Urothelium cell line (cell line): Measurements from ENCODE around the gene PFKP.
"Not testable (repeated sequence)": the region's sequence is repeated elsewhere in the genome, so short reads cannot be mapped to it uniquely, and the experiment has no call there.

ENCODE experiments used
- DNase-seq: peaks from one replicate; pipeline ENCODE4 v3.0.0; 2011; ENCODE audit warnings: low spot score, mixed read lengths
- FAIRE-seq: peaks from 2 replicates; lab custom pipeline; 2011; peaks lifted over from hg19 to GRCh38; lab: Jason Lieb, UNC

Gene PFKP

DNA sequence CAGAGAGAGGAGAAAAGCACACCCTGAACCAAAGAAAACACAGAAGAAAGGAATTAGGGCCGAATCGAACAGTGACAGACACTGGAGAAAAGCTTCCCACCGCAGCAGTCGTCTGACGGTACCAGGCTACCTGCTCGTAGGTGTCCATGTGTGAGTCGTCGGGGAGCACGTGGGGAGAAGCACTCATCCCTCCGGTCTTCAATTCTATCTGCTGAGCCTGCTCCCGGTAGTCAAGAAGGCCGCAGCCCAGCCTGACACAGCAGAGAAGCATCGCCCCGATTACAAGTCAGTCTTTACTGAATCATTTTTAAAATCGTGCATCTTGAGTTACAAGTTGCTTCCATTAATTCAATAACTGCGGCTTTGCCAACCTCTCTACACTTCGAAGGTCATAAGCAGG, 80.7 kb downstream of the PFKP start:
- no peak for DNase-seq

GRCh38 chr10:3148994-3149393, 81.6 kb downstream of the PFKP start:
- FAIRE-seq: no peak
- DNase-seq: no peak

More for the DNA sequence above, 80.7 kb downstream of the PFKP start:
- no peak for FAIRE-seq

DNA sequence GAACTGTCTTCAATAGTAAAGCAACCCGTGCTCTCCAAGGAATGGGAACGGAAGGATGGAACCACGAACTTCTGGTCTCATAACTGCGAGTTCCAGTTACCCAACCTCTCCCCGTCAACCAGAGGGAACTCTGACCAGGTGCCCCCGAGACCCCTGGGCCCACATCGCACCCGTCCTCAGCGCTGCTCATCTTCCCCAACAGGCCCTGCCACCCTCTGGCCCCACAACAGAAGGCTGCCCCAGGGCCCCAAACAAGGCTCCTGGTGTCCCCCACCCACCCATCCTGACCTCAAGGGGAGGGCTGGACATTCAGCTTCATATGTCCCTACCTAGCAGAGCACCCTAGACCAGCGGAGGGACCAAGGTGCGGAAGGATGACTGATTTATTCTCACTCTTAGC, 82.6 kb downstream of the PFKP start:
- FAIRE-seq (no peak), DNase-seq (no peak)

DNA sequence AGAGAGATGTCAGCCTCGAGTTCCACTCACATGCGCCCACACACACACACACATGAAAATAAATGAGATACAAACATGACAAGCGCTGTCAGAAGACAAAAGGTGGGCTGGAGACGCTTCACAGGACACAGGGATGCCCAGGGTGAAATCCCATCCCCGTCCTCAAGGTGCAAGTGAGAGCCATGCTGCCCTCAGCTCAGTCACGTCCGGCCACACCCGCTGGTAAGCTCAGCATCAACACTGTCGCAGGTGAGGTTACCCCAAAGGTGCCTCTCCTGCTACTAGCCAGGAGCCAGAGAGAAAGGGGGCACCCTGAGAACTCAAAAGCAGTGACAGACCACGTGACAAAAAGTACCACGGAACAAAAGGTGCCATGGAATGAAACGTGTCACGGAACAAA, 83.0 kb downstream of the PFKP start:
- FAIRE-seq: no peak
- DNase-seq: no peak

- DNase-seq (no peak), FAIRE-seq (no peak)
Measured at GRCh38 chr10:3150961-3151360, 83.6 kb downstream of the PFKP start.

- FAIRE-seq: no peak
Measured at GRCh38 chr10:3151889-3152565, 84.7 kb downstream of the PFKP start.

DNA sequence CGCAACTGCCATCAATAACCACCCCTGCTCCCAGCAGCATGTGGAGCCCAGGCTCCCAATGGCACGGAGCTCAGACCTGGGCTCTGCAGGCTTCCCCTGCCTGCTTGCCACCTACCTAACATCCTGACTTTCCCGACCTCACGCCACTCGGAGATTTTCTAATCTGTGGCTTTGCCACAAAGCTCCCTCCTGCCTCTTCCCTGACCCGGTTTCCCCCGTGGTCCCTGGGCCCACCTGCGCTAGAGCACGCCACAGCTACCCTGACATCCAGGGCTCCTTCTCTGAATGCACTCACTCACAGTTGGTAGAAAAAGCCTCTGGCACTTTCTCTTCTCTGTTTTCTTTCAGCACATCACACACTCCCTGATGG, 85.2 kb downstream of the PFKP start:
- no peak for FAIRE-seq
- DNase-seq: no peak

More at GRCh38 chr10:3151889-3152565, 84.7 kb downstream of the PFKP start:
- no peak for DNase-seq

- FAIRE-seq (no peak), DNase-seq (no peak)
Measured at GRCh38 chr10:3154666-3155065, 87.3 kb downstream of the PFKP start.

- no peak for FAIRE-seq
Measured at GRCh38 chr10:3159152-3159551, 91.8 kb downstream of the PFKP start.

GRCh38 chr10:3162533-3162932, 95.2 kb downstream of the PFKP start:
- DNase-seq (no peak), FAIRE-seq (no peak)

More at GRCh38 chr10:3159152-3159551, 91.8 kb downstream of the PFKP start:
- DNase-seq: no peak

- DNase-seq: no peak
- no peak for FAIRE-seq
Measured at GRCh38 chr10:3163879-3164278, 96.5 kb downstream of the PFKP start.

DNA sequence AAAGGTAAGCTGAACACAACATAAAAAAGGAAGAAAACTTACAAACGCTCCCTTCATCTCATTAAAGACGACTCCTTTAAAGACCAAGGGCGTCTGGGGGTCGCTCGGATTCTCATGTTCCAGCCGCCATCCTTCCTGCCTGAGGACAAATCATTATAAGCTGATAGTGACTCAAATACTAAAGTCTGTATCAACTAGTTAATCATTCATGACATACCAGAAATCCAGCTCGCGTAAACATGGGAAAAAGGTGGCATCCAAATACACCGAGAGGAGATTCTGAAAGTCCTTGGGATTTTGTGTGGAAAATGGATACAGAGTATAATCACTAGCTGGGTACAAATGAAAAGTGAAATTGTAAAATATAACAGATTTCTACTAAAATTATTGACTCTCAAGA, 97.8 kb downstream of the PFKP start:
- FAIRE-seq (no peak), DNase-seq (no peak)

DNA sequence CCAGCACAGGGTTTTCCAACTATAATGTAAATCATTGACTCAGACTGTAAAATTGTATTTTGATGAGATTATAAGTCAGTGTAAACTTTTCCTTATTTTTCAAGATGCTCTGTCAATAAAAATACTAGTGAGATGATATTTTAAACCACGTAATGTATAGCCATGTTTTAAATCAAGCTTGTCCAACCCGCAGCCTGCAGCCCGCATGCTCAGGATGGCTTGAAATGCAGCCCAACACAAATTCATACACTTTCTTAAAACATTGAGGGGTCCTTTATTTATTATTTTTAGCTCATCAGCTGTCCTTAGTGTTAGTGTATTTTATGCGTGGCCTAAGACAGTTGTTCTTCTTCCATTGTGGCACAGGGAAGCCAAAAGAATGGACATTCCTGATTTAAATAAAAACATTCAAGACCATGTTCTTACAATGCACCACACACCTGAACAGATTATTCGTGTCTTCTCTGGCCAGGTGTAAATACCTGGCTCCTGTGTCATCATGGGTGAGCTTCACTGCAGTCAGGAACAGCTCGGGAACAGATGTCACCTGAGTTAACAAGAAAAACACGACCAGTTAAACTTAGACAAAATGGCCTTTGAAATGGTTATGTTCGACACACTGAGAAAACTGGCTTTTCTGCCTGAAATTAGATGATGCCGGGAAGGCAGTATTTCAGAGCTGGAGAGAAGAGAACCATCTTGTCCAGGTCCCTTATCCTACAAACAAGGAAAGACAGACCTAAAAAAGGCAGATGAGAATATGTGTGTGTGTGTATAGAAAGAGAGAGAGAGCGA, 99.3 kb downstream of the PFKP start:
- FAIRE-seq (no peak), DNase-seq (no peak)

- FAIRE-seq (no peak), DNase-seq (no peak)
Measured at GRCh38 chr10:3167611-3168330, 100.4 kb downstream of the PFKP start.

GRCh38 chr10:3169271-3169670, 101.9 kb downstream of the PFKP start:
- FAIRE-seq: no peak
- DNase-seq: no peak

GRCh38 chr10:3169673-3170072, 102.3 kb downstream of the PFKP start:
- FAIRE-seq (no peak), DNase-seq (no peak)

DNA sequence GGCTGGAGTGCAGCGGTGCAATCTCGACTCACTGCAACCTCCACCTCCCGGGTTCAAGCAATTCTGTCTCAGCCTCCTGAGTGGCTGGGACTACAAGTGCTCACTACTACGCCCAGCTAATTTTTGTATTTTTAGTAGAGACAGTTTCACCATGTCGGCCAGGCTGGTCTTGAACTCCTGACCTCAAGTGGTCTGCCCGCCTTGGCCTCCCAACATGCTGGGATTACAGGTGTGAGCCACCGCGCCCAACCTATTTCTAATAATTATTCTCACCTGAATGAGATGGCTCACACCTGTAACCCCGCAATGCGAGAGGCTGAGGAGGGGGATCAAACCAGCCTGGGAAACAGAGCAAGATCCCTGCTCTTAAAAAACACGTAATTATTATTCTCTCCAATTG, 104.1 kb downstream of the PFKP start:
- FAIRE-seq, DNase-seq: not testable (repeated sequence)

DNA sequence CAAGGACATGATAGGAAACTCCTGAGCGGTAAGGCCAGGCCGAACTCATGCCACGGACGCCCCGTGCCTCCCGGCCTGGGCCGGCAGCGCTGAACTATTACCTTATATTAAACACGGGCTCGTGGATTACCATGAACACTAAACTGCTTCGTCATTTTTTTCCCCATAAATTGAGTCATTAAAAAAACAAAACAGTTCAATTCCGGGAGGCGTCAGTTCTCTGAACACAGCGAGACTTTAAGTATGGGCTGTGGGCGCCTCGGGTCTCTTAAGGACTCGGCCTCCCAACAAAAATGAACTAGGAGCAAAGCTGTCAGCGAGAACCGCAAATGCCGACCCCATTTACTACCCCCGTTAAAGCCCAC, 104.7 kb downstream of the PFKP start:
- FAIRE-seq (no peak), DNase-seq (no peak)

DNA sequence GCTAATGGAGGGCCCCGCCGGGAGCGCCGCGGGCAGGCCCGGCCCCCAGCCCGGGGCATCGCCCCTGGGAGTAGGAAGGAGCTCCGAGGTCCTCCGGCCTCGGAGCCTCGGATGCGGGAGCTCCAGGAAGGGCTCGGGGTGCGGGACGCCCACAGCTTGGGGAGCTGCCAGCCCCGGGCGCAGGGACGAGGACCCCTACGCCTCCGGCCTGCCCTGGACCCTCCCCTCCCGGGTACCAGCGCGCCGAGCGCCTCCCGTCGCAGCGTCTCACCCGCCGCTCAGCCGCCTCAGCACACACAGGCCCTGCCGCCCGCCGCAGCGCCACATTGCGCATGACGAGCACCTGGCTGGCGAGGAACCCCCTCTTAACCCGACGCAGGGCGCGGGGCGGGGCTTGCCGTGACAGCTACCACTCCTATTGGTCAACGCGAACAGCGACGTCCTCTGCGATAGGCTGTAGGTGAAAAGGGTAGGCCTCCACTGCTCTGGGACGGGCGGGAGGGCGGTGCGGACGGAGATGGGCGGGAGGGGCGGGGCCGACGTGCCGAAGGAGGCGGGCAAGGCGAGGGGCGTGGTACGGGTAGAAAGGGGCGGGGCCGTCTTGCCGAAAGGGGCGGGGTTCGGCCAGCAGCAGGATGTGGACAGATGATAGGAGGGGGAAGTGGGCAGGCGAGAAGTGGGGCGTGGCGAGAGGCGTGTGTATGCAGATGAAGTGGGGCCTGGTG, 105.3 kb downstream of the PFKP start, which contains the start of gene PITRM1:
Gene PITRM1, minus strand, starts transcription at position 337 of the 725 bp plus-strand sequence. Its CDS starts 10 bp downstream, at position 327.
- DNase-seq (peak; percentile 85), FAIRE-seq (no peak)

DNA sequence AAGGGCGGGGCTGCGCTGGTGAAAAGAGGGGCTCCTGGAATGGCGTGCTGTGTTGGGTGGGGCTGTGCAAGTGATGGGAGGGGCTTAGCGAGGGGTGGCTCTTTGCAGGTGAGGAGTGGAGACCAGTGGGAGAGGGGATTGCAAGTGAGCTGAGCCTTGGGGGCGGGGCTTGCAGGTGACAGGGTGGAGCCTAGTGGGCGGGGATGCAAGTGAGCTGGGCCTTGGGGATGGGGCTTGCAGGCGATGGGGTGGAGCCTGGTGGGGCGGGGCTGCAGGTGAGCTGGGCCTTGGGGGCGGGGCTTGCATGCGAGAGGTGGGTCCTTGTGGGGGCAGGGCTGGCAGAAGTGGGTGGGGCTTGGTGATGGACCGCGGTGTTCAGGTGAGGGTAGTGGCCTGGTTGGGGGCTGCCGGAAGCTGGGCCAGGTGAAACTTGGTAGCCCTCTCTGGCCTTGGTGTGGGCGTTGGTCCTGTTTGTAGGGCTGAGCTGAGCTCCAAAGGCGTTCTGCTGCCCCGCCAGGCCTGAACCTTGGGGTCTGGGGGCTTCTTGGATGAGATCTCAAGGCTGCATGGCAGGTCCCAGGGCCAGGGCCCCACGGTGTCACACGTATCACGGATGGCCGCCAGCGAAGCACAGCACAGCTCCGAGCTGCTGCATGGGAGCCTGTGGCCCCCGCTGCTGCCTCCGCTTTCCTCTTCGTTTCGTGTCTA, 106.0 kb downstream of the PFKP start:
- DNase-seq: peak; percentile 31
- no peak for FAIRE-seq
